ENCODE results near the gene CPPED1.

- TF ChIP-seq HDGF (IDR thresholded peaks at IDR 0.05) (no peak), CTCF (IDR thresholded peaks at IDR 0.05 in 2 of 3, conservative IDR thresholded peaks at IDR 0.05 in 1 of 3; ENCODE audit: control insufficient read depth in 2 of 3, extremely low read depth in 1 of 3, insufficient read depth in 1 of 3, low read depth in 3 of 3, low read length in 3 of 3) (no peak)
Measured at GRCh38 chr16:12724226-12724625, 79.5 kb downstream of the CPPED1 start.
